Right cardiac atrium (tissue), 5 donors: Measurements from ENCODE around the gene CAPN13. TPM values are rescaled to one million over a fixed set of nuclear protein-coding genes. Genes with fewer than 3 reads are reported as not detected.

ENCODE experiments used
- ATAC-seq, 2 donors: fragments of 200-7000 bp; cut with Tn5 transposase; one replicate each; pipeline versions ENCODE4 v1.8.0 to v1.9.1; 2020; ENCODE audit warnings: moderate library complexity in 2 of 2, mild to moderate bottlenecking in 1 of 2
- DNase-seq, 3 donors: peaks; one replicate each; pipeline ENCODE4 v3.0.0-alpha.2; 2020
- H3K27ac ChIP-seq: one replicate; pipeline ENCODE4 v1.5.1; 2013; ENCODE audit warnings: mild to moderate bottlenecking, low read length, control low read depth, moderate library complexity
- H3K27me3 ChIP-seq: one replicate; pipeline ENCODE4 v1.6.1; 2013; ENCODE audit not compliant: control insufficient read depth, insufficient read depth
- H3K4me1 ChIP-seq: one replicate; pipeline ENCODE4 v1.6.1; 2013; ENCODE audit warnings: low read length; ENCODE audit not compliant: control insufficient read depth, insufficient read depth
- H3K4me3 ChIP-seq: one replicate; pipeline ENCODE4 v1.5.1; 2013; ENCODE audit warnings: low read length, control low read depth
- H3K9me3 ChIP-seq: one replicate; pipeline ENCODE4 v1.6.1; 2013; ENCODE audit warnings: low read length; ENCODE audit not compliant: control insufficient read depth
- WGBS: extraction: QIAGEN DNeasy Blood & Tissue Kit; methylation state at CpG from one replicate; pipeline ENCODE4 v1.1.7; 2013; 5-methylcytosine and 5-hydroxymethylcytosine counted together
- intact Hi-C, 4 donors: fragments of 100-400 bp; cut with DNase I; formaldehyde crosslinking; loops; one replicate each; pipeline versions ENCODE4 v1.11.0 to v1.14.0; 2022 to 2023
- polyA plus RNA-seq: library from polyadenylated mRNA; stranded (reverse); fragments of 200-250 nt; gene quantifications from one replicate; pipeline ENCODE4 v1.2.3, GENCODE V29; 2013
- total RNA-seq, 4 donors: library from RNA; stranded (reverse); fragmentation: NEBNext Ultra II Directional; extraction: Animal tissue kit (Norgen Biotek cat#: 25700); gene quantifications; one replicate each; pipeline ENCODE4 v1.2.1, GENCODE V29; 2021
- donor health status: healthy with polysubstance abuse.
- donor health status: DM: no; HTN: yes; CAD: no.
- donor health status: DM: no; HTN: no; CAD: no.
- donor health status: DM: no; HTN: yes; CAD: no; lungs with severe emphysema.
- donor health status: DM: yes; HTN: yes; CAD: no.

CAPN13 gene
- total and polyA plus RNA-seq, 5 donors = not detected

GRCh38 chr2:30761226-30761625, 46.0 kb downstream of the CAPN13 start:
- Histone ChIP-seq H3K4me3 (no peak overlapping the region), H3K27ac (no peak overlapping the region), H3K4me1 (no peaks in the 10 kb centered on the region), H3K27me3 (no peaks in the 10 kb centered on the region), H3K9me3 (no peaks in the 10 kb centered on the region)
- ATAC-seq (no peak), DNase-seq (no peak)
- intact Hi-C loops = no loop called here
- 85% methylated on average over 8 of the region's 8 CpGs for WGBS

DNA sequence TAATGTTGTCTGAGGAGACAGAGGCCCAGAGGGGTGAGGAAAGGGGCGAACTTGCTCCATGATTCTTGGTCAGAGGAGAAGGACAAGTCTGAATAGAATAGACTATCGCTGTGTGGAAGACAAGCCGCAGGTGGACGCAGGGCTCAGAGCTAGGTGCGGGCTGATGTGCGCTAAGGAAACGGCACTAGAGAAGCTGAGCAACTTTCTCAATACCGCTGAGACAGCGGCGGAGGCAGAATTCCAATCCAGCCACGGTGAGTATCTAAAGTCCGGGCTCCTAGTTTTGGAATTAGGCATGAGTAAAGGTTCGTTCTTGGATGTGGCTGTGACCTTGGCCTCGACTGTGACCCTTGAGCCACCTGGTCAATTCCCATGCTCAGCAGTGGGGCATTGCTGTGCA, 47.8 kb downstream of the CAPN13 start:
- intact Hi-C loops = no loop called here
- H3K4me3 ChIP-seq = no peak overlapping the region
- H3K9me3 ChIP-seq = no peaks in the 10 kb centered on the region
- H3K4me1 ChIP-seq = no peaks in the 10 kb centered on the region
- H3K27ac ChIP-seq = no peak overlapping the region
- ATAC-seq (no peak), DNase-seq (no peak)
- H3K27me3 ChIP-seq = no peaks in the 10 kb centered on the region
- 92% methylated on average over 14 of the region's 14 CpGs for WGBS

GRCh38 chr2:30758191-30758651, 49.0 kb downstream of the CAPN13 start:
- ATAC-seq = no peak
- H3K27me3 ChIP-seq = no peaks in the 10 kb centered on the region

DNA sequence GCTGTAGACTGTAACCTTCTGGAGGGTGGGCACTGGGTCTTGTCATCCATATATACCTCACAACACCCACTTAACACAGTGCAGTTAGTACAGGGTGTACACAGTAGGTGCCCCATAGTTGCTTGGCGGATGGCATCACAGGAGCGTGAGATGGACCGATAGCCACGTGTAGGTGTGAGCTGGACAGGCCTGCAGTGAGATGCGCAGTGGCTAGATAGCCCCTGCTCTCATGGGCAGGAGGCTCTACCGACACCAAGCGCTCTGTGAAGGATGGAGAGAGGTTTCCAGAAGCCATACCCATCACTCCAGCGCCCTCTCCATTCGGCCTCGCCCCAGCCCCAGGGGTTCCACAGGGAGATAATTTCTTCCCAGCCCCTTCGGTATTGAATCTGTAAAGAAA, 49.5 kb downstream of the CAPN13 start:
- 80% methylated on average over 11 of the region's 11 CpGs for WGBS
- DNase-seq = no peak
- no peak for ATAC-seq
- Histone ChIP-seq H3K9me3 (no peaks in the 10 kb centered on the region), H3K4me3 (no peak overlapping the region), H3K27ac (no peak overlapping the region), H3K4me1 (no peaks in the 10 kb centered on the region), H3K27me3 (no peaks in the 10 kb centered on the region)
- intact Hi-C loops = no loop called here

More at GRCh38 chr2:30758191-30758651, 49.0 kb downstream of the CAPN13 start:
- DNase-seq = no peak
- 47% methylated on average over 6 of the region's 6 CpGs for whole genome bisulfite sequencing
- no peak overlapping the region for H3K27ac ChIP-seq
- intact Hi-C loops = no loop called here
- H3K9me3 ChIP-seq = no peaks in the 10 kb centered on the region
- H3K4me1 ChIP-seq = no peaks in the 10 kb centered on the region
- H3K4me3 ChIP-seq = no peak overlapping the region

DNA sequence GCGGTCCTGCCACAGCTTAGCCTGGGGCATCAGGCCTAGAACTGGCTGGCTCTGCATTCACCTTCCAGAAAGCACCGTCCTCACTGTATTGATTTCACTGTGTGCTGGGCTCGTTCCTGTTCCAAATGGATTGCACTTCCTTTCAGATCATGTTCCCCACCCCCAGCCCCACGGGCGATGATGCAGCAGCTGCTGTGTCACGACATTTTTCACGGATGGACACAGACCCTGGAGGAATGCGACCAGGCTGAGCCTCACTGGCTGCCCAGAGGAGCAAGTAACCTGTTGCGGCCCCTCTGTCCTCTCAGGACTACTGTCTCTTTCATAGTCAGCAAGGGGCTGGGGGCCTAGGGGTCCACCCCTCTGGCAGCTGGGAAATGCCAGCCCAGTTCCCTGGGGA, 50.3 kb downstream of the CAPN13 start:
- Histone ChIP-seq H3K4me1 (no peaks in the 10 kb centered on the region), H3K4me3 (no peak overlapping the region), H3K9me3 (no peaks in the 10 kb centered on the region), H3K27ac (no peak overlapping the region), H3K27me3 (no peaks in the 10 kb centered on the region)
- DNase-seq (no peak), ATAC-seq (no peak)
- 77% methylated on average over 9 of the region's 9 CpGs for WGBS
- intact Hi-C loops = no loop called here

- DNase-seq (no peak), ATAC-seq (no peak)
- no peaks in the 10 kb centered on the region for H3K4me1 ChIP-seq
- H3K27ac ChIP-seq = no peak overlapping the region
- 47% methylated on average over 9 of the region's 9 CpGs for WGBS
- H3K4me3 ChIP-seq = no peak overlapping the region
- intact Hi-C loops = no loop called here
- no peaks in the 10 kb centered on the region for H3K9me3 ChIP-seq
- no peaks in the 10 kb centered on the region for H3K27me3 ChIP-seq
These were observed 51.1 kb downstream of the CAPN13 start for GRCh38 chr2:30756051-30756719.

- H3K9me3 ChIP-seq = no peaks in the 10 kb centered on the region
These were observed 53.6 kb downstream of the CAPN13 start for GRCh38 chr2:30753630-30754029.

DNA sequence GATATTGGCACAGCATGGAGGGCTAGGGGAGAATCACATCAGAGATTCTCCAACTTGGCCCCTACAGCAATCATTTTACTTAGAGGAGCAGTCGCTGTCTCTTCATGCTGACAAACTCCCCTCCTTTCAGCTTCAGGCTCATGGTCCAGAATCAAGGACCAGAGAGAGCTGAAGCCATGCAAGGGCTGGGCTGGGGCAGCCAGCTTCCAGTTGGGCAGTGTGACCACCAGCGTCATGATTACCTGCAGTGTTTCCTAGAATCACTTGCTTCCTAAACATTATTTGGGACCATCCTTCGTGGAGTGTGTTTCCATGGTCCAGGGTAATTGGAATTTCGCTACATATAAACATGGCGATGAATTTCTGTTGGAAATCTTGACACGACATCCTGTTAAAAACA, 54.4 kb downstream of the CAPN13 start:
- intact Hi-C loops = no loop called here
- Histone ChIP-seq H3K4me1 (no peaks in the 10 kb centered on the region), H3K27me3 (no peaks in the 10 kb centered on the region), H3K4me3 (no peak overlapping the region), H3K9me3 (no peaks in the 10 kb centered on the region), H3K27ac (no peak overlapping the region)
- 82% methylated on average over 6 of the region's 6 CpGs for WGBS
- DNase-seq = no peak
- no peak for ATAC-seq

More at GRCh38 chr2:30753630-30754029, 53.6 kb downstream of the CAPN13 start:
- no peak for DNase-seq
- intact Hi-C loops = no loop called here
- ATAC-seq = no peak
- 66% methylated on average over 6 of the region's 6 CpGs for WGBS
- H3K27me3 ChIP-seq = no peaks in the 10 kb centered on the region
- H3K4me1 ChIP-seq = no peaks in the 10 kb centered on the region
- no peak overlapping the region for H3K4me3 ChIP-seq
- H3K27ac ChIP-seq = no peak overlapping the region

DNA sequence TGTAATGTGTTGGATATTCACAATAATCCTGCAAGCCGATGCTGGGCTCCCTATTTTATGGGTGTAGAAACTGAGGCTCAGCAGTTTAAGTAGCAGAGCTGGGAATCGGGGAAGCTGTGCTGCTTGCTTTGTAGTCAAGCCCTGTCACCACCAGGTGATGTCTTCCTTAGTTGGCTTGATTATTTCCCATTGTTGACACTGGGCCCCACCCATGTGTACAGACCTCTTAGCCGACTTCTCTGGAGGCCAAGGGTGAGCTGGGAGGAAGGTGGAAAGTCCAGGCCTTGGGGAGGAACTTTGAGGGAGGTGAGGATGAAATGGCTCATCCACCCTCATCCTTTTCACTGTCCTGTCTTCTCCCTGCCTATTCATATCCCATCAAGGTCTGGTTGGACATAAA, 60.0 kb downstream of the CAPN13 start:
- no peak overlapping the region for H3K27ac ChIP-seq
- intact Hi-C loops = no loop called here
- no peaks in the 10 kb centered on the region for H3K4me1 ChIP-seq
- H3K27me3 ChIP-seq = no peaks in the 10 kb centered on the region
- no peaks in the 10 kb centered on the region for H3K9me3 ChIP-seq
- DNase-seq (no peak), ATAC-seq (no peak)
- 89% methylated on average over 3 of the region's 3 CpGs for WGBS
- no peak overlapping the region for H3K4me3 ChIP-seq

DNA sequence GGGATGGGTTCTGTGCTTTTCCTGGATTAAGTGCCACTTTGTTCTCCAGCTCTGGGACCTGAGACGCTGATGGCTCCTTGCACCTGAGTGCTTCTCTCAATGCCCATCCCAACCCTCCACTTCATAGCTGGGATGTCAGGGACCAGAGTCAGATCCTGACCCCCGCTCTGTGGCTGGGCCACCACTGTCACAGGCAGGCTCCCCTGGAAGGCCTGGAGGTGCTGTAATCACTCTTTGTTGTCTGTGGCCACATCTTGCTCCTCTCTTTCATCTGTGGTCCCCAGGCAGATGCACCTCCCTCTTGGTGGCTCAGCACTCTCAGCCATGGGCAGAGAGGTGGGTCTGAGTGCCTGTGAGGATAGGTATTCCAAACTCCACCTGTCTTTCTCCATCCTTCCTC, 62.4 kb downstream of the CAPN13 start:
- DNase-seq (no peak), ATAC-seq (no peak)
- Histone ChIP-seq H3K27ac (no peak overlapping the region), H3K27me3 (no peaks in the 10 kb centered on the region), H3K4me3 (no peak overlapping the region), H3K4me1 (no peaks in the 10 kb centered on the region), H3K9me3 (no peaks in the 10 kb centered on the region)
- intact Hi-C loops = no loop called here
- WGBS = 93% methylated on average over 2 of the region's 2 CpGs

DNA sequence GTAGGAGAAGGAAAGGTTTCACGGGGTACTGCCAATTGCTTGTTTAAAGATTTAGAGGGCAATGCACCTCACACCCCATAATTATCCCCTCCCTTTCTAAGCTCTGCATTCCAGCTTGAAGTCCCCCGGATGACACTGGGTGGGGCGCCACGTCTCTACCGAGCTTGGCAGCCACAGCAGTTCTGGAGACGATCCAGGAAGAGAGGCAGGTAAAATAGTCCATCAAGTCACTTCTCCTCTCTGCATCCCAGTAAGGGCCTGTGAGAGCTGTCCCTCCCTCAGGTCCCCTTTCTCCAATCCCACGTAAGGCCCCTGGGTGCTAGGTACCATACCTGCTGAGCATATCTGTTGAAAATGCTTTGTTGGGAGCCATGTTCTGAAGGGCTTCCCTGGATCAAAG, 65.7 kb downstream of the CAPN13 start:
- H3K9me3 ChIP-seq = no peaks in the 10 kb centered on the region
- no peaks in the 10 kb centered on the region for H3K4me1 ChIP-seq
- DNase-seq = no peak
- ATAC-seq = no peak
- 83% methylated on average over 7 of the region's 7 CpGs for WGBS
- no peak overlapping the region for H3K4me3 ChIP-seq
- intact Hi-C loops = no loop called here
- H3K27me3 ChIP-seq = no peaks in the 10 kb centered on the region
- H3K27ac ChIP-seq = no peak overlapping the region
